ENCODE measurements around the gene HOXC4. TPM values are rescaled to one million over a fixed set of nuclear protein-coding genes. Genes with fewer than 3 reads are reported as not detected.

HOXC4 gene
- total and polyA plus RNA-seq, 7 experiments from 2014 or later = 0.24 to 0.98 TPM; not detected in 5

- POLR2A ChIA-PET = no interaction called here
- H3K4me3 ChIP-seq (ENCODE audit: low read length) = no peak overlapping the region
- H3K4me1 Mint-ChIP-seq = peaks cover 10 to 34% (median 18%) of the 10 kb centered on the region in 7 donors
- peaks cover 0 to 3% (median 0%) of the 10 kb centered on the region in 3 experiments for H3K9me3 ChIP-seq (ENCODE audit: control insufficient read depth in 2 of 3, low read length in 3 of 3)
- ATAC-seq (no peak), DNase-seq (no peak)
- peak overlapping the region in 1 of 9 donors; percentile 55 for H3K27ac Mint-ChIP-seq
- peaks cover 86 to 96% (median 93%) of the 10 kb centered on the region in 5 donors for H3K27me3 Mint-ChIP-seq
- CTCF ChIA-PET = interaction anchor here (1.6 kb wide), 1 partner anchor 12 kb away, joined by 8 read pairs; the partner anchor contains the start of gene HOXC5
- intact Hi-C loops (cut with micrococcal nuclease) = no loop called here
- peaks cover 0 to 8% of the 10 kb centered on the region in 2 donors for H3K4me1 ChIP-seq (ENCODE audit: control insufficient read depth in 2 of 2, insufficient read depth in 2 of 2, low read length in 2 of 2)
- H3K36me3 ChIP-seq (ENCODE audit: control insufficient read depth in 2 of 3, insufficient read depth in 3 of 3, low read length in 3 of 3) = no peaks in the 10 kb centered on the region
- no peak overlapping the region for H3K4me3 Mint-ChIP-seq
- peaks cover 0 to 6% (median 0%) of the 10 kb centered on the region in 5 donors for H3K36me3 Mint-ChIP-seq
- H3K27ac ChIP-seq (ENCODE audit: low read depth, low read length) = no peak overlapping the region
- H3K9me3 Mint-ChIP-seq = peaks cover 0 to 9% (median 1%) of the 10 kb centered on the region in 11 donors
- peaks cover 10 to 43% of the 10 kb centered on the region in 2 donors for H3K27me3 ChIP-seq (ENCODE audit: control insufficient read depth in 2 of 2, insufficient read depth in 2 of 2, low read length in 2 of 2)
These were observed 9.1 kb upstream of the HOXC4 start for GRCh38 chr12:54044425-54045103.

GRCh38 chr12:54045401-54045800 is 8.2 kb upstream of the HOXC4 start:
- Mint-ChIP-seq H3K9me3 (peaks cover 0 to 9% (median 1%) of the 10 kb centered on the region in 11 donors), H3K4me3 (no peak overlapping the region), H3K4me1 (peaks cover 12 to 41% (median 25%) of the 10 kb centered on the region in 7 donors), H3K36me3 (peaks cover 0 to 6% (median 0%) of the 10 kb centered on the region in 5 donors), H3K27me3 (peaks cover 87 to 97% (median 94%) of the 10 kb centered on the region in 5 donors), H3K27ac (no peak overlapping the region)
- intact Hi-C loops (cut with micrococcal nuclease) = no loop called here
- H3K27me3 ChIP-seq (ENCODE audit: control insufficient read depth in 2 of 2, insufficient read depth in 2 of 2, low read length in 2 of 2) = peaks cover 16 to 46% of the 10 kb centered on the region in 2 donors
- POLR2A ChIA-PET = no interaction called here
- H3K9me3 ChIP-seq (ENCODE audit: control insufficient read depth in 2 of 3, low read length in 3 of 3) = peaks cover 0 to 3% (median 0%) of the 10 kb centered on the region in 3 experiments
- H3K4me3 ChIP-seq (ENCODE audit: low read length) = no peak overlapping the region
- no peaks in the 10 kb centered on the region for H3K36me3 ChIP-seq (ENCODE audit: control insufficient read depth in 2 of 3, insufficient read depth in 3 of 3, low read length in 3 of 3)
- no peak overlapping the region for H3K27ac ChIP-seq (ENCODE audit: low read depth, low read length)
- no peak for ATAC-seq
- H3K4me1 ChIP-seq (ENCODE audit: control insufficient read depth in 2 of 2, insufficient read depth in 2 of 2, low read length in 2 of 2) = peaks cover 0 to 8% of the 10 kb centered on the region in 2 donors
- DNase-seq = no peak
- CTCF ChIA-PET = interaction anchor here (1.6 kb wide), 1 partner anchor 13 kb away, joined by 8 read pairs; the partner anchor contains the start of gene HOXC5

GRCh38 chr12:54045868-54046521 is 7.6 kb upstream of the HOXC4 start:
- ChIA-PET POLR2A (no interaction called here), CTCF (interaction anchor here (1.6 kb wide), 1 partner anchor 14 kb away, joined by 8 read pairs; the partner anchor contains the start of gene HOXC5)
- Histone ChIP-seq H3K4me3 (ENCODE audit: low read length) (no peak overlapping the region), H3K36me3 (ENCODE audit: control insufficient read depth in 2 of 3, insufficient read depth in 3 of 3, low read length in 3 of 3) (no peaks in the 10 kb centered on the region), H3K27me3 (ENCODE audit: control insufficient read depth in 2 of 2, insufficient read depth in 2 of 2, low read length in 2 of 2) (peaks cover 16 to 47% of the 10 kb centered on the region in 2 donors), H3K27ac (ENCODE audit: low read depth, low read length) (no peak overlapping the region), H3K4me1 (ENCODE audit: control insufficient read depth in 2 of 2, insufficient read depth in 2 of 2, low read length in 2 of 2) (peaks cover 0 to 8% of the 10 kb centered on the region in 2 donors), H3K9me3 (ENCODE audit: control insufficient read depth in 2 of 3, low read length in 3 of 3) (peaks cover 0 to 3% (median 0%) of the 10 kb centered on the region in 3 experiments)
- Mint-ChIP-seq H3K4me3 (peak overlapping the region in 3 of 10 donors; percentile 33 to 68 (median 67)), H3K27me3 (peaks cover 88 to 99% (median 95%) of the 10 kb centered on the region in 5 donors), H3K9me3 (peaks cover 0 to 9% (median 1%) of the 10 kb centered on the region in 11 donors), H3K36me3 (peaks cover 0 to 6% (median 0%) of the 10 kb centered on the region in 5 donors), H3K4me1 (peaks cover 15 to 43% (median 31%) of the 10 kb centered on the region in 7 donors), H3K27ac (peak overlapping the region in 1 of 9 donors; percentile 38)
- ATAC-seq = no peak
- intact Hi-C loops (cut with micrococcal nuclease) = no loop called here
- DNase-seq = no peak

DNA sequence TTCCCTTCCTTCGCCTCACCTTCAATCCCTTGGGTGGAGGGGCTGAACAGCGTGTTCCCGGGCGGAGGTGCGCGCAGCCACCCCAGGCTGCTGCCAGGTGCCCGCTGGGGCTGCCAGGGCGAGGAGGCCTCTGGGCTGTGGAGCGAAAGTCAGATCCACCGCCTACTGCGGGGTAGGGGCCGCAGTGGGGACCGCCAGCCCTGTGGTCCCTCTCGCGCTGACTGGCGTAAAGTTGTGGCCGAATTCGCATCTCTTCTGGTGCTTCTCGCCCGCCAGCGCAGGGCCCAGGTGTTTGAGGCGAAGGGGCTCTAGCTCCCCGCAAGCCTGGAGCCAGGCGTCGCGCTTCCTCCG is 6.9 kb upstream of the HOXC4 start:
- POLR2A ChIA-PET = no interaction called here
- ATAC-seq = no peak
- peak overlapping the region; percentile 17 to 77 (median 60) for H3K4me3 Mint-ChIP-seq
- no peak overlapping the region for H3K4me3 ChIP-seq (ENCODE audit: low read length)
- peaks cover 0 to 12% of the 10 kb centered on the region in 2 donors for H3K4me1 ChIP-seq (ENCODE audit: control insufficient read depth in 2 of 2, insufficient read depth in 2 of 2, low read length in 2 of 2)
- peaks cover 16 to 52% of the 10 kb centered on the region in 2 donors for H3K27me3 ChIP-seq (ENCODE audit: control insufficient read depth in 2 of 2, insufficient read depth in 2 of 2, low read length in 2 of 2)
- CTCF ChIA-PET = no interaction called here
- no peak overlapping the region for H3K27ac ChIP-seq (ENCODE audit: low read depth, low read length)
- H3K9me3 Mint-ChIP-seq = peaks cover 0 to 10% (median 1%) of the 10 kb centered on the region in 11 donors
- peaks cover 0 to 6% (median 0%) of the 10 kb centered on the region in 5 donors for H3K36me3 Mint-ChIP-seq
- H3K27ac Mint-ChIP-seq = peak overlapping the region in 2 of 9 donors; percentile 38 to 59
- H3K27me3 Mint-ChIP-seq = peaks cover 96 to 100% (median 96%) of the 10 kb centered on the region in 5 donors
- no peaks in the 10 kb centered on the region for H3K36me3 ChIP-seq (ENCODE audit: control insufficient read depth in 2 of 3, insufficient read depth in 3 of 3, low read length in 3 of 3)
- intact Hi-C loops (cut with micrococcal nuclease) = no loop called here
- DNase-seq = no peak
- peaks cover 18 to 50% (median 39%) of the 10 kb centered on the region in 7 donors for H3K4me1 Mint-ChIP-seq
- H3K9me3 ChIP-seq (ENCODE audit: control insufficient read depth in 2 of 3, low read length in 3 of 3) = peaks cover 0 to 3% (median 0%) of the 10 kb centered on the region in 3 experiments

GRCh38 chr12:54047160-54047963 is 6.3 kb upstream of the HOXC4 start:
- H3K4me3 ChIP-seq (ENCODE audit: low read length) = no peak overlapping the region
- DNase-seq (no peak), ATAC-seq (no peak)
- ChIA-PET CTCF (no interaction called here), POLR2A (no interaction called here)
- peaks cover 0 to 16% of the 10 kb centered on the region in 2 donors for H3K4me1 ChIP-seq (ENCODE audit: control insufficient read depth in 2 of 2, insufficient read depth in 2 of 2, low read length in 2 of 2)
- H3K27ac ChIP-seq (ENCODE audit: low read depth, low read length) = no peak overlapping the region
- peaks cover 20 to 56% (median 45%) of the 10 kb centered on the region in 7 donors for H3K4me1 Mint-ChIP-seq
- intact Hi-C loops (cut with micrococcal nuclease) = no loop called here
- H3K36me3 Mint-ChIP-seq = peaks cover 0 to 6% (median 0%) of the 10 kb centered on the region in 5 donors
- H3K27me3 Mint-ChIP-seq = peaks cover 96 to 100% (median 98%) of the 10 kb centered on the region in 5 donors
- peak overlapping the region; percentile 17 to 77 (median 62) for H3K4me3 Mint-ChIP-seq
- H3K36me3 ChIP-seq (ENCODE audit: control insufficient read depth in 2 of 3, insufficient read depth in 3 of 3, low read length in 3 of 3) = no peaks in the 10 kb centered on the region
- peaks cover 16 to 57% of the 10 kb centered on the region in 2 donors for H3K27me3 ChIP-seq (ENCODE audit: control insufficient read depth in 2 of 2, insufficient read depth in 2 of 2, low read length in 2 of 2)
- peaks cover 0 to 13% (median 1%) of the 10 kb centered on the region in 11 donors for H3K9me3 Mint-ChIP-seq
- H3K27ac Mint-ChIP-seq = peak overlapping the region in 1 of 9 donors; percentile 59
- H3K9me3 ChIP-seq (ENCODE audit: control insufficient read depth in 2 of 3, low read length in 3 of 3) = peaks cover 0 to 3% (median 0%) of the 10 kb centered on the region in 3 experiments

- intact Hi-C loops (cut with micrococcal nuclease) = no loop called here
- no peaks in the 10 kb centered on the region for H3K36me3 ChIP-seq (ENCODE audit: control insufficient read depth in 2 of 3, insufficient read depth in 3 of 3, low read length in 3 of 3)
- Mint-ChIP-seq H3K27me3 (peaks cover 95 to 100% (median 97%) of the 10 kb centered on the region in 5 donors), H3K4me3 (peak overlapping the region in 5 of 10 donors; percentile 48 to 67 (median 61)), H3K27ac (no peak overlapping the region), H3K4me1 (peaks cover 23 to 62% (median 51%) of the 10 kb centered on the region in 7 donors), H3K36me3 (peaks cover 0 to 6% (median 0%) of the 10 kb centered on the region in 5 donors), H3K9me3 (peaks cover 0 to 13% (median 1%) of the 10 kb centered on the region in 11 donors)
- H3K4me1 ChIP-seq (ENCODE audit: control insufficient read depth in 2 of 2, insufficient read depth in 2 of 2, low read length in 2 of 2) = peaks cover 5 to 21% of the 10 kb centered on the region in 2 donors
- H3K9me3 ChIP-seq (ENCODE audit: control insufficient read depth in 2 of 3, low read length in 3 of 3) = peaks cover 0 to 3% (median 0%) of the 10 kb centered on the region in 3 experiments
- ChIA-PET CTCF (no interaction called here), POLR2A (no interaction called here)
- H3K27me3 ChIP-seq (ENCODE audit: control insufficient read depth in 2 of 2, insufficient read depth in 2 of 2, low read length in 2 of 2) = peaks cover 16 to 63% of the 10 kb centered on the region in 2 donors
- DNase-seq (no peak), ATAC-seq (no peak)
- no peak overlapping the region for H3K27ac ChIP-seq (ENCODE audit: low read depth, low read length)
- H3K4me3 ChIP-seq (ENCODE audit: low read length) = no peak overlapping the region
These were observed 5.7 kb upstream of the HOXC4 start for GRCh38 chr12:54047964-54048303.

Measured in naive thymus-derived CD4-positive, alpha-beta T cell (primary cell).